GM19463 (cell line): ENCODE results near the gene ADAMTS17.

Experiments
- ATAC-seq: cut with Tn5 transposase; IDR thresholded peaks from one replicate; pipeline ENCODE4 v1.9.1; 2021; ENCODE audit warnings: mild to moderate bottlenecking, moderate library complexity; ENCODE audit not compliant: unreplicated experiment

ADAMTS17 gene

DNA sequence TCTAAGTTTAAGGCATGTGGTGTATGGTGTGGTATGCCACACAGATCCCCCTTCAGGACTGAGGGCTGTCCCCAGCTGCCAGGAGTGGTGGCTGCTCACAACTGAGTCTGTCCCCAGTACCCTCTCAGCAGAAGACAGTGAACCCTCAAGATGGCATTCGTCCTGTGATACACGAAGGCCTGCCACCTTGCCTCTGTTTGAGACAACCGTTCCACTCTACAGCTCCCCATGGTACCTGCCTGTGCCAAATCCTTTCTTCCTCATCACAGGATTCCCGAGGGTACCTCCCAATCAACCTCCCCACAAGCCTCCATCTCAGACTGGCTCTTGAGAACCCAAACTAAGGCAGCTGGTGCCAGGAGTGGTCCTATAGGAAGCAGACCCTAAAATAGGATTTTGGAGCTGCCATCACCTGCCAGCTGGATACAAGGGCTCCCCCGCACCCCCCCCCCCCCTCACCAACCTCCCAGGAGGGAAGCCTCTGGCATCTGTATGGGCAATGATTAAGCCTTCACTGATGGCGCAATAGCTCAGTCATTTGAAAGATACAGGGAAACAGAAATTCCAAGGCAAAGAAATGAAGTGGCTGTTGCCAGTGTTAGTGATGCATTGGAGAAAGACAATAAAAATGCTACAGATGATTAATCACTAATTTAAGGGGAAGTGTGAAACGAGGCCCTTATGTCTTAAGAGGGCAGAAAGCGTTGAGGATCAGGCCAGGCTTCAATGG is 378.5 kb downstream of the ADAMTS17 start:
- no peak for ATAC-seq

DNA sequence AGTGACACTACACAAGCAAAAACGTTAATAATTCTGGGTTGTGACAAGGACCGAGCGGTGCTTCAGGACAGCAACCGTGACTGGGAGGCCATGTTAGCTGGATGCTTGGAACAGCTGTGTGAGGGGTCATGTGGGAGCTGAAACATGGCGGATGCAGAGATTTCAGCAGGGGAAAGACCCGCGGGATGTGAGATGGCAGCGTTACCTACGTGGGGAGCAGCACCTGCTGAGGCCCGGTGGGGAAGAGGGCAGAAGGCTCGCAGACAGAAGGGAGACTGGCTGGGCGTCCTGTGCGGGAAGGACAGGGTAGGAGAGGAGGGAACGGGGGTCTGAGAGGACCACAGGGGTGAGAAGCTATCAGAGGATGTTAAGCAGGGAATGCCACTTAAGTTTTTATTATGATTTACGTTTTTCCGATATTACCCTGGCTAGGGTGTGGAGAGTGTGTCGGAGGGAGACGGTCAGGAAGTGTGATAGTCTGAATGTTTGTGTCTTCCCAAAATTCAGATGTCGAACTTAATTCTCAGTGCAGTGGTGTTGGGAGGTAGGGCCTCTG is 379.7 kb downstream of the ADAMTS17 start:
- ATAC-seq: no peak

DNA sequence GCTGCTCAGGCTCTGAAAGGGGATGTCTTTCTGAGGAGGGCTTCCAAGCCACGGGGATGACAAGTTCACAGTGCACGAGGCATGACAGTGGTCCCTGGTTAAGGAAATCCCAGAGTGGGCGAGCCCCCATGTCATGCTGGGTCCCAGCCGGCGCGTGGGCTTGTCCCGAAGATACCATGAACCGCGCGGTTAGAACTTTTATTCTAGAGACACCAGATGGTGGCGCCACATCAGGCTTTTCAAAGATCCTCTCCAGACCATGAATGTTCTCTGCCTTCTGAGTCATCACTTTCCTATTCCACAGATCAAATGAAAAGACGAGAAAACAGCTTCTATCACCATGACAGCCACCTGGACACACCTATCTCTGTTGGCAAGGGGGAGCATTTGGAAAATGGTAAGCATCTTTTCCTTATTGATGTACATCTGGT is 380.7 kb downstream of the ADAMTS17 start:
- no peak for ATAC-seq

DNA sequence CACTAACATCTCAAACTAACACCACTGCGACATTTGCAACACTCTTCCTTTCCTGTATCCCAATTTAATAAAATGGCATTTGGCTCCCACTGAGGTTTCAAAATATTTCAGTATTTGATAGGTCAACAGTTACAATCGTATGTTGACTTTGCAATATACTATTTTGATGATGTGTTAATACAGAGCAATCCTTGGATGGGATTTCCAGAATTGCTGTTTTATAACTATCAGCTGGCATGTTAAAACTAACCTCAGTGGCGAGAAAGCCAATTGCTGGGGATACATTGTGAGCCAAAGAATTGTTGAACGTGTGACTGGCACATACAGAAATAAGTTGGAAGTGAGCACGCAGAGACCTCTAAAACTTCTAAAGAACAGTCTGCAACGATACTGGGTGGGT is 382.4 kb downstream of the ADAMTS17 start:
- no peak for ATAC-seq

DNA sequence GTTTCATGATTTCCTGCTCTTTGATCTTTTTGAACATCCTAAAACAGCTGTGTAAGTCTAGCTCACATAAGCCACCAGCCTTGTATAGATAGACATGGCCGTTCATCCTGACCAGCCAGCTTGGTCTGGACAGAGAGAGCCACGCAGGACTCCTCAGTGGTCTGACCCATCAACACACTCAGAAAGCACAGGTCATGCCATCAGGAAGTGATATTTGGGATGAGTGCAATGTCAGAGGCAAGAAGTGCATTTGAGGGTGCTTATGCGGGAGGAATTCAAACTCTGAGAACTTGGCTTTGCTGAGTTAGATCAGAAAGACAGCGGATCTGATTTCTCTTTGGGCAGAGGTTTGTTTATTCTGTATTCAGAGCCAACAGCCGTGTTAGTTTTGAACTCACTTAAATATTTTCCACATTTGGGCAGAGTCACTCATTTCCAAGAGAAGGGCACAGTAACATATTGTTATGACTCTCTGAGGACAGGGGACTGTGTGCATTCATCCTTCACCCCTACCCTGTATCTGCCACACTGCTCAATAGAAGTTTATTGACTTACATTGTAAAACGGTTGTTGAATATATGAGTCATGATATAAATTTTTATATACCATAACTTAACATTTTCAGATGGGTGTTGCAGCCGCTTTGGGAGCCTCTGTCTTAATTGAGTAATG is 383.2 kb downstream of the ADAMTS17 start:
- ATAC-seq: no peak

GRCh38 chr15:99957642-99958013 is 384.1 kb downstream of the ADAMTS17 start:
- no peak for ATAC-seq

DNA sequence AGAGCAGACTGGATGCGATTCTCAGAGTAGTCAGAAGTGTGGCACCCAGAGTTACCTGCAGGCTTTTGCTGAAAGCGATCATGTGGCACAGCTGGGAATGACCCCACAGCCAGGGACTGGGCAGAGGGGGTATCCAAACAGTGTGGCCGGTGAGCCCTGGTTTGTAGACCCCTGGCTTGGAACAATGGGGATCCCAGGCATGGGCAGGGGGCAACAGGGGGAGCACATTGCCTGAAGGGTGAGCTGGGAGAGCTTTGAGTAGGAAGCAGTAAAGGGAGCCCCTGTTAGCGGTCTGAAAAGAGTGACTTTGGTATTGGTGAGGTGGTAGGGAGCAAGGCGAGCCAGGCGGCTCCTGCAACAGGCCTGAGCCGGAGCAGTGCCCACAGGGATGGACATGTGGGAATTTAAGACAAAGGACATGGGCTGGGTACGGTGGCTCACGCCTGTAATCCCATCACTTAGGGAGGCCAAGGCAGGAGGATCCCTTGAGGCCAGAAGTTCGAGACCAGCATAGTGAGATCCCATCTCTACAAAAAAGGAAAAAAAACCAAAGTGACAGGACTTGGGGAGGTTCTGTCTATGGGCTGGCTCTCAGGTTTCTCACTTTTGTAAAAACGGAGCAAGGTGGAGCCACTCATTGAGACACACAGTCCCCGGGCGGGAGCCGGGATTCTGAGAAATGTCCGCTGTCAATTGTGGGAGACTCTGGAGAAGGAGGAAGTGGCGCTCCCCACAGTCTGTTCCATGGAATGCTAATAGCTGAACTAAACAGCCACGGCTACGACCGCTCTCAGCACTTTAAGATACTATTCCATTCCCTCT is 384.7 kb downstream of the ADAMTS17 start:
- no peak for ATAC-seq

GRCh38 chr15:99956022-99956775 is 385.6 kb downstream of the ADAMTS17 start:
- ATAC-seq: no peak

- no peak for ATAC-seq
These were observed 386.2 kb downstream of the ADAMTS17 start for GRCh38 chr15:99955532-99955931.

- no peak for ATAC-seq
These were observed 386.6 kb downstream of the ADAMTS17 start for GRCh38 chr15:99955181-99955525.

DNA sequence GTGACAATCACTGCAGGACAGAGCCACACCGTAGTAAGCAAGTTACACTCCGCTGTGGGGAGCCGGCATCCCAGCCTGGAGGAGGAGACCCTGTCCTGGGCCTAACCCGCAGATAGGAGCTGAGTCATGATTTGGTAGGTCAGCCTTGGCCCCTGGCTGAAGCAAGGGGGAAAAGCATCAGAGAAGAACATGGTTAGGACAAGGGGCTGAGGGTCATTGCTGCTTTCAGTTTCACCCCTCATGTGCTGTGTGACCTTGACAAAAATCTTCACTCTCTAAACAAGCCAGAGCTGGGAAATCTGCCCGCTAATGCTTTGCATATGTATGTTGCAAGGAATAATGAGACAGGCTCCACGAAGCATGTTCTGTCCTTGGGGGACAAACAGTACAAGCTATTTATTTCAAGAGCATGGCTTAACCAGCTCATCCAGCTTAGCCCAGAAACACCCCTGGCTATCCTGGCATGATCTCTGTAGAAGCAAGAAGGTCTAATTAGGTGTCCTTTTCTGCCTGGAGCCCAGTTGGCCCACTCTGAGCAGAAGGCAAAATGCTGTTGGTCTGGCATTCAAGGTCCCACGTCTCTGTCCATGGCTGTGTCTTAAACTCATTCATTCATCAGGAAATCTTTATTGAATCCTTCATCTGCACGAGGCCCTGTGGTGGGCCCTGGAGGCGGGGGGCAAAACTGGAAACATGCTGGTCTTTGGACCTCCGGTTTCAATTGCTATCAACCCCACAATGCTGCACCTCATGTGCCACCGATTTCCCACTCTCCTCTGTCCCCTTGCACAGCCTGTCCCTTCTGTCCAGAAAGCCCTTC is 387.2 kb downstream of the ADAMTS17 start:
- no peak for ATAC-seq

DNA sequence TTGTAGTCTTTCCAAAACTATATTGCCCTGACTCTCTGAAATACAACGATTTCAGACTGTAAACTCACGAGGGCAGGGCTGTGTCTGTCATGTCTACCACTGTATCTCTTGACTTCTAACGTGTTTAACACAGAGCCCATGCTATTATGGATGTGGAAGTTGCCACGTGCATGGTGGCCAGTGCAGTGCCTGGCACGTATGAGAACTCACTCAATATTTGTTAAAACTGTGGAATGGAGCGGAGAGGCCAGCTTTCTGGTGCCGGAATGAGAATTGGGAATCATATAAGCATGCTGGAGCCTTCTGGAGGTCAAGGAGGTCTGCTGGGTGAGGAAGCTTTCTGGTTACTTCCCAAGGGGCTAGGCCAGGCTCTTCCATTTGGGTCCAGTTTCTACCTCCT is 387.9 kb downstream of the ADAMTS17 start:
- no peak for ATAC-seq

DNA sequence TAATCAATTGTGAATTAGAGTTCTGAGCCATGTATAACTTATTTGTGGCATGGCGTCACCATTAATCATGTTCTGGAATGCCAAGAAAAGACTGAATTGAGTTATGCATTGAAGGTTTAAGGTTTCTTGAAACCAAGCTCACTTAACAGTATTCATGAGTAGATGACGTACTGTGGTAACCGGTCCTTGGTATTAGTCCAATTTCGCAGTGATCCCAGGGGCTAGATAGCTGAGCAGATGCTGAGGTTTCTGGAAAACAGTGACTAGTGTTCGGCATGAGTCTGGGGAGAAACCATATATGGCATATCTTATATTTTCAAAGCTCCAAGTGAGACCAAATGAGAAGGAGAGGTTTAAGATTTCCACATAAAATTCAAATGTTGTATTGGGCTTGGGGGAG is 390.3 kb downstream of the ADAMTS17 start:
- ATAC-seq: no peak

DNA sequence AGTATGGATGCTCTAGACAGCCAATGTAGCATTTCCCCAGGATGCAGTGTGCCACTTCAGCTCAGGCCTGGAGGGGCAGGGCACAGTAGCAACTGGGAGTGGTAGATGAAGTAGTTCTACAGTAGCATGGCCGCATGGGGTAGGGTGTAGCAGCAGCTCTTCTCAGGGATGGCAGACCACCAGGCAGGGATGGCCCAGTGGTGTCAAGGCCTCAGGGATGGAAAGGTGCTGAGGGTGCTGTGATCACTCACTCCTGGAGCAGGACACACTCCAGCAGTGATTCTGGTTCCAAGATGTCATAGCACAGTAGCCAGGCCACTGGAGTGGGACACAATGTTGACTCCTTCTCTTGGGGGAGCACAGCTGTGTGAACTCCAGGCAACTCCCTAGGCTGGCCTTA is 397.6 kb downstream of the ADAMTS17 start:
- ATAC-seq: no peak

DNA sequence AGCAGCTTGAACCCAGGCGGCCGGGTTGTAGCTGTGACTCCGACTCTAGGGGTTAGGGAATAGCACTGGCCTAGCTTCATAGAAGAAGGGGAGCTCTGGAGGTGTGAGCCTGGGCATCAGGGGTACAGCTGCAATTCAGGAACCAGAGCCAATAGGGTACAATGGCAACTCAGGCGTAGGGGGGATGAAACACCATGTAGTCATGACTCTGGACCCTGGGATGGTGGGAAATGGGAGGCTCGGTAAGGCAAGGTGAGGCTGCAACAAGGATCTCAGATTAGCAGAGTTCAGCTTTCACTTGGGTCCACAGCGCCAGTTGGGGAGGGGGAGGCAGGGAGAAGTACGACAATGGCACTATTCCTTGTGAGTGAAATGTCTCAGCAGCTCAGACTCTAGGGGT is 398.3 kb downstream of the ADAMTS17 start:
- ATAC-seq: no peak

DNA sequence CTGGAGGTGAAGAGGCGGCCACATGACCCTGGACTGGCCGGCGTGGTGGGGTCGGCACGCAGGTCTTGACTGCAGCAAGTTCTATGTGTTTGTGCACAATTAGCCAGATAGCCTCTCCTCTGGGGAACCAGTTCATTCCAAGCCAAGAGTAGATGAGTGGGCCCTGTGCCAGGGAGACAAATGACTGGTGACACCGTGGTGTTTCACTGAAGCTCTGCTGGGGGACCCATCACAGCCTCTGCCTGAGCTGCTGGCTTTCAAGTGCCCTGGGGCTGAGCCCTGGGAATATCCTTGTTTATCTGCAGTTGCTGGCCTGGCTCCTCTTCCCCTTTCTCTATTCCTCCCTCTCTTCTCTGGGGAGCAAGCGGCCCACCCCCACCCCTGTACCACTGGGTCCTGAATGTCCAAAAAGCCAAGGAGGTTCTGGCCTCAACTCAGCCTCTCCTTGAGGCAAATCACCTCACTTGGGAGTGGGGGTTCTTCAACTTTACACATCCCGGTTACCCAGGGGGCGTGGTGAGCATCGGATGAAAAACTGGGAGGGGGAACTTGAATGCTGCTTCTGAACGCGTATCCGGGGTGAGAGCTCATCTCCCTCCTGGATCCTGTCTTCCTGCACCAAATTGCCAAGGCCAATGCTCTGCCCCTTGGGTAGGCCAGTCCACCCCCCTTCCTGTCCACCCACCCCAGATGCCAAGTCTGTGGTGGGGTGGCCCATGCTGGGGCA is 408.9 kb downstream of the ADAMTS17 start:
- no peak for ATAC-seq

- no peak for ATAC-seq
These were observed 409.8 kb downstream of the ADAMTS17 start for GRCh38 chr15:99931703-99932603.

- no peak for ATAC-seq
These were observed 411.1 kb downstream of the ADAMTS17 start for GRCh38 chr15:99930696-99931095.
